Measurements from ENCODE around the gene GNAQ. TPM values are rescaled to one million over a fixed set of nuclear protein-coding genes. Genes with fewer than 3 reads are reported as not detected.
"Not testable (repeated sequence)": the region's sequence is repeated elsewhere in the genome, so short reads cannot be mapped to it uniquely, and the experiment has no call there.

The GNAQ gene
- total and polyA plus RNA-seq, 12 donors = 5.4 to 19.8 (median 13.2) TPM

DNA sequence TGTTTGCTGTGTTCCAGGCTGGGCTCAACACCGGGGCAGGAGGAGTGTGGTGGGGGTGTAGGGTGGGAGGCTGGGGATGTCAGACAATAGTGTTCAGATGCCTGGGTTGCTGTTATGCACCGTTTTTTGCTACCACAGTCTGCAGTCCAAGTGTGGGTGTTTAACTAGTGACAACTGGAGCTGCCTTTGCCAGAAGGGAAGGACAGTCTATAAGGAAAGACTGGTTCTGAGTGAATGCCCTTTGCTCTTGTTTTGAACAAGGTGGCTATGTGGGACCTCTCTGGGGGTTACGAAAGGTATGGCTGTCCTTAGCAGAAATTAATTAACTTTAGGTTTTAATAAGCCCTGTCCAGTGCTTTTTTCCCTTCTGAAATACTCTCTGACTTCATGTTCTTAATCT, 265.0 kb downstream of the GNAQ start:
- ATAC-seq (no peak), DNase-seq (no peak)
- TF ChIP-seq, protein P1, sequence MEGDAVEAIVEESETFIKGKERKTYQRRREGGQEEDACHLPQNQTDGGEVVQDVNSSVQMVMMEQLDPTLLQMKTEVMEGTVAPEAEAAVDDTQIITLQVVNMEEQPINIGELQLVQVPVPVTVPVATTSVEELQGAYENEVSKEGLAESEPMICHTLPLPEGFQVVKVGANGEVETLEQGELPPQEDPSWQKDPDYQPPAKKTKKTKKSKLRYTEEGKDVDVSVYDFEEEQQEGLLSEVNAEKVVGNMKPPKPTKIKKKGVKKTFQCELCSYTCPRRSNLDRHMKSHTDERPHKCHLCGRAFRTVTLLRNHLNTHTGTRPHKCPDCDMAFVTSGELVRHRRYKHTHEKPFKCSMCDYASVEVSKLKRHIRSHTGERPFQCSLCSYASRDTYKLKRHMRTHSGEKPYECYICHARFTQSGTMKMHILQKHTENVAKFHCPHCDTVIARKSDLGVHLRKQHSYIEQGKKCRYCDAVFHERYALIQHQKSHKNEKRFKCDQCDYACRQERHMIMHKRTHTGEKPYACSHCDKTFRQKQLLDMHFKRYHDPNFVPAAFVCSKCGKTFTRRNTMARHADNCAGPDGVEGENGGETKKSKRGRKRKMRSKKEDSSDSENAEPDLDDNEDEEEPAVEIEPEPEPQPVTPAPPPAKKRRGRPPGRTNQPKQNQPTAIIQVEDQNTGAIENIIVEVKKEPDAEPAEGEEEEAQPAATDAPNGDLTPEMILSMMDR (IDR thresholded peaks at IDR 0.05) = no peak
- intact Hi-C loops (cut with DNase I) = no loop called here
- H3K27me3 ChIP-seq = no peaks in the 10 kb centered on the region
- whole genome bisulfite sequencing, 2 donors = 82 to 85% methylated on average over 3 of the region's 3 CpGs
- peaks cover 0 to 25% (median 5%) of the 10 kb centered on the region in 9 donors for H3K4me1 ChIP-seq
- no peak overlapping the region for H3K4me3 ChIP-seq
- peaks cover 0 to 17% (median 0%) of the 10 kb centered on the region in 11 donors for H3K9me3 ChIP-seq
- no peaks in the 10 kb centered on the region for H3K36me3 ChIP-seq
- H3K27ac ChIP-seq = no peak overlapping the region

GRCh38 chr9:77765781-77766259, 265.8 kb downstream of the GNAQ start:
- intact Hi-C loops (cut with DNase I) = no loop called here
- TF ChIP-seq, protein P1 (IDR thresholded peaks at IDR 0.05) = no peak
- ATAC-seq (no peak), DNase-seq (no peak)
- Histone ChIP-seq H3K4me1 (peaks cover 0 to 23% (median 5%) of the 10 kb centered on the region in 9 donors), H3K27me3 (no peaks in the 10 kb centered on the region), H3K27ac (peak overlapping the region in 1 of 10 donors; percentile 44), H3K36me3 (no peaks in the 10 kb centered on the region), H3K9me3 (peaks cover 0 to 17% (median 0%) of the 10 kb centered on the region in 11 donors), H3K4me3 (no peak overlapping the region)
- WGBS, 2 donors = 78% methylated on average over 2 of the region's 2 CpGs

- DNase-seq (no peak), ATAC-seq (no peak)
- 68 to 74% methylated on average over 10 of the region's 10 CpGs for WGBS, 2 donors
- Histone ChIP-seq H3K4me3 (no peak overlapping the region), H3K36me3 (no peaks in the 10 kb centered on the region), H3K27me3 (no peaks in the 10 kb centered on the region), H3K4me1 (peaks cover 0 to 17% (median 5%) of the 10 kb centered on the region in 9 donors), H3K9me3 (peaks cover 0 to 17% (median 0%) of the 10 kb centered on the region in 11 donors), H3K27ac (peak overlapping the region in 1 of 10 donors; percentile 44)
- intact Hi-C loops (cut with DNase I) = no loop called here
- TF ChIP-seq, protein P1 (IDR thresholded peaks at IDR 0.05) = peak in 5 of 9 donors; percentile 19 to 53 (median 41)
These were observed 266.5 kb downstream of the GNAQ start for GRCh38 chr9:77764894-77765780.

DNA sequence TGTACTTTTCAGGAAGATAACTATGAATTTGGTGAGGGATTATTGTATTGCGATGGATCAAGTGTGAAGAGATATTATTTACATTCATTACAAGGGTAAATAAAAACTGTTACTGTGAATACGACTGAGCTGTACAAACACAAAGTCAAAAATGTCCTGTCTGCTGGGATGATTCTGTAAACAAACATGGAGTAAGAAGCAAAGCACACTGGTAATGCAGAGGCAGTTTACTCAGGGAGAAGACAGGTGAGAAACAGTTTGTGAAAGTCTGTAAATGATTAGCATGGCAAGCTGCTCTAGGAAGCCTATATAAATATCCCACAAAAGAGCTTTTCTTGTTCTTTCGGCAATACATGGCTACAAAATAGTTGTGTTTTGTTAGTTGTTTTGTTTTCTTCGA, 268.0 kb downstream of the GNAQ start:
- peaks cover 0 to 1% (median 0%) of the 10 kb centered on the region in 9 donors for H3K4me1 ChIP-seq
- no peaks in the 10 kb centered on the region for H3K36me3 ChIP-seq
- TF ChIP-seq, protein P1 (IDR thresholded peaks at IDR 0.05) = no peak
- intact Hi-C loops (cut with DNase I) = no loop called here
- WGBS, 2 donors = 94 to 96% methylated on average over 4 of the region's 4 CpGs
- peaks cover 0 to 17% (median 0%) of the 10 kb centered on the region in 11 donors for H3K9me3 ChIP-seq
- ATAC-seq = no peak
- H3K27ac ChIP-seq = no peak overlapping the region
- no peaks in the 10 kb centered on the region for H3K27me3 ChIP-seq
- DNase-seq = no peak
- no peak overlapping the region for H3K4me3 ChIP-seq

DNA sequence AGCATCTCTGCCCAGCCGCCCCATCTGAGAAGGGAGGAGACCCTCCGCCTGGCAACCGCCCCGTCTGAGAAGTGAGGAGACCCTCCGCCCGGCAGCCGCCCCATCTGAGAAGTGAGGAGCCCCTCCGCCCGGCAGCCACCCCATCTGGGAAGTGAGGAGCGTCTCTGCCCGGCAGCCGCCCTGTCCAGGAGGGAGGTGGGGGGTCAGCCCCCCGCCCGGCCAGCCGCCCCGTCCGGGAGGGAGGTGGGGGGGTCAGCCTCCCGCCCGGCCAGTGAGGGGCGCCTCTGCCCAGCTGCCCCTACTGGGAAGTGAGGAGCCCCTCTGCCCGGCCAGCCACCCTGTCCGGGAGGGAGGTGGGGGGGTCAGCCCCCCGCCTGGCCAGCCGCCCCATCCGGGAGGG, 270.7 kb downstream of the GNAQ start:
- DNase-seq; H3K27me3 ChIP-seq; H3K4me1 ChIP-seq; H3K27ac ChIP-seq; ATAC-seq; intact Hi-C loops (cut with DNase I); H3K4me3 ChIP-seq; H3K36me3 ChIP-seq: not testable (repeated sequence)
- 94 to 96% methylated on average over 12 to 20 of the region's 25 CpGs for WGBS, 2 donors
- H3K9me3 ChIP-seq = peaks cover 0 to 23% (median 0%) of the 10 kb centered on the region in 11 donors
